Hepatocyte (in vitro differentiated cells): ENCODE data around the gene CDC45.

Source experiments
- EZH2phosphoT487 ChIP-seq: fragments of 200-600 bp; sonication (generic); IDR thresholded peaks from one replicate; pipeline ENCODE4 v1.6.1; 2018; ENCODE audit warnings: antibody characterized with exemption, mild to moderate bottlenecking, low read depth, moderate library complexity; ENCODE audit not compliant: unreplicated experiment, severe bottlenecking
- TF ChIP-seq, protein P1 (sequence below): fragments of 200-600 bp; sonication (generic); IDR thresholded peaks from 2 replicates; pipeline ENCODE4 v1.5.1; 2016; ENCODE audit warnings: antibody characterized with exemption, mild to moderate bottlenecking; ENCODE audit not compliant: poor library complexity

DNA sequence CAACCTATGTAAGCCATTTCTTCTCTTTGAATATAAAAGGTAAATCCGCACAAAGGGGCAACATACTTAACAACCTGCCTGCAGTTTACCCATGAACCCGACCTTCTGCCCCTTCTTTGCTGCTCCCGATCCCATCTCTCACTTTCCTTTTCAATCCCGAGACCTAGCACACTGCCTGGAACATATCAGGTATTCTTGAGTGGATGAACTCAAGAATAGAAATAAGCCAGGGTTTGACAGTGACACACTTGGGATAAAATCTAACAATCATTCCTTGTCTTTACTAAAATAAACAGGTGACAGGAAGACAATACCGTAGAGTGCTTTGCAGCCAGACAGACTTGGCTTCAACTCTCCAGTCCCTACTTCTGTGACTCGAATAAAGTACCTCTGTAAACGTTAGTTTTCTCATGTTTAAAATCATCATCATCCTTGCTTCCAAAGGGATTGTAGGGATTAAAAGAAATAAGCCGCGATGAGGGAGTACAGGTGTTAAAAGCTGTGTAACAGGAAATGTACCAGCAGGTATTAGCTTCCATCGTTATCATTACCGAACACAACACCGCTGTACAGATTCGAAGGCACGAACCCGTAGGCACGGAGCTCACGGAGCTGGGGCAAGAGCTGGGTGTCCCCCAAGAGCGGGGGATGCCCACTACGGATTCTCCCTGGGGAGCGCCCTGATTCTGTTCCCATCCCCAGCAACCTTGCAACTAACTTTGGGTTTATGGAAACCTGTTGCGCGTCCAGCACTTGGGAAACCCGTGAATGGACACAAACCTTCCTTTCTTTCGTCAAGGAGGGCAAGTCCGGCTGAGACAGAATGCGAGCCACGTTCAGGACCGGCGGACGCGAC lies 1.4 kb upstream of the CDC45 start:
- TF ChIP-seq, protein P1, sequence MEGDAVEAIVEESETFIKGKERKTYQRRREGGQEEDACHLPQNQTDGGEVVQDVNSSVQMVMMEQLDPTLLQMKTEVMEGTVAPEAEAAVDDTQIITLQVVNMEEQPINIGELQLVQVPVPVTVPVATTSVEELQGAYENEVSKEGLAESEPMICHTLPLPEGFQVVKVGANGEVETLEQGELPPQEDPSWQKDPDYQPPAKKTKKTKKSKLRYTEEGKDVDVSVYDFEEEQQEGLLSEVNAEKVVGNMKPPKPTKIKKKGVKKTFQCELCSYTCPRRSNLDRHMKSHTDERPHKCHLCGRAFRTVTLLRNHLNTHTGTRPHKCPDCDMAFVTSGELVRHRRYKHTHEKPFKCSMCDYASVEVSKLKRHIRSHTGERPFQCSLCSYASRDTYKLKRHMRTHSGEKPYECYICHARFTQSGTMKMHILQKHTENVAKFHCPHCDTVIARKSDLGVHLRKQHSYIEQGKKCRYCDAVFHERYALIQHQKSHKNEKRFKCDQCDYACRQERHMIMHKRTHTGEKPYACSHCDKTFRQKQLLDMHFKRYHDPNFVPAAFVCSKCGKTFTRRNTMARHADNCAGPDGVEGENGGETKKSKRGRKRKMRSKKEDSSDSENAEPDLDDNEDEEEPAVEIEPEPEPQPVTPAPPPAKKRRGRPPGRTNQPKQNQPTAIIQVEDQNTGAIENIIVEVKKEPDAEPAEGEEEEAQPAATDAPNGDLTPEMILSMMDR: no peak
- no peak for TF ChIP-seq EZH2phosphoT487
